K562 (cell line): ENCODE measurements around the gene PNPO. TPM values are rescaled to one million over a fixed set of nuclear protein-coding genes. Genes with fewer than 3 reads are reported as not detected.

Source experiments
- HDAC8 ChIP-seq: fragments of 450-650 bp; IDR thresholded peaks from 2 replicates; pipeline ENCODE4 v1.6.1; 2016; ENCODE audit warnings: mild to moderate bottlenecking, missing genetic modification characterization, moderate library complexity, missing compliant biosample characterization
- HLTF ChIP-seq: fragments of 450-650 bp; IDR thresholded peaks from 2 replicates; pipeline ENCODE4 v1.6.1; 2016
- HNRNPLL ChIP-seq: fragments of 200-400 bp; formaldehyde crosslinking; IDR thresholded peaks from 2 replicates; pipeline ENCODE4 v1.6.1; 2017; ENCODE audit warnings: low read length, low read depth, mild to moderate bottlenecking; ENCODE audit not compliant: poor library complexity, severe bottlenecking
- KDM1A ChIP-seq, 2 experiments: fragments of 450-650 bp; IDR thresholded peaks; 2 replicates each; pipeline ENCODE4 v1.6.1; 2016; ENCODE audit warnings: mild to moderate bottlenecking in 2 of 2
- KLF16 ChIP-seq: IDR thresholded peaks from 2 replicates; pipeline ENCODE4 v1.6.1; 2016; ENCODE audit warnings: antibody characterized with exemption
- MECOM ChIP-seq: fragments of 250-450 bp; sonication (Bioruptor Pico); IDR thresholded peaks from 2 replicates; pipeline ENCODE4 v1.8.0; 2022; ENCODE audit warnings: inconsistent platforms
- PCBP1 ChIP-seq: fragments of 200-400 bp; formaldehyde crosslinking; IDR thresholded peaks from 2 replicates; pipeline ENCODE4 v1.6.1; 2018; ENCODE audit warnings: mild to moderate bottlenecking, low read depth, low read length; ENCODE audit not compliant: poor library complexity, severe bottlenecking
- PRPF4 ChIP-seq: fragments of 200-400 bp; formaldehyde crosslinking; IDR thresholded peaks from one replicate; pipeline ENCODE4 v1.6.1; 2017; ENCODE audit warnings: low read length, low read depth, mild to moderate bottlenecking; ENCODE audit not compliant: insufficient read depth, poor library complexity, severe bottlenecking
- RFX1 ChIP-seq: fragments of 450-650 bp; IDR thresholded peaks from 2 replicates; pipeline ENCODE4 v1.6.1; 2016; ENCODE audit warnings: mild to moderate bottlenecking, moderate library complexity
- SIX5 ChIP-seq, 2 experiments: IDR thresholded peaks; 2 replicates each; pipeline ENCODE4 v1.6.1; 2011; ENCODE audit warnings: low read length in 2 of 2, borderline replicate concordance in 1 of 2, low read depth in 1 of 2, mild to moderate bottlenecking in 1 of 2, moderate library complexity in 1 of 2; ENCODE audit not compliant: insufficient read depth in 1 of 2
- TRIM24 ChIP-seq, 2 experiments: fragments of 450-650 bp; IDR thresholded peaks; 2 replicates each; pipeline ENCODE4 v1.6.1; 2016
- XRCC4 ChIP-seq: IDR thresholded peaks from one replicate; pipeline ENCODE4 v1.6.1; 2011; ENCODE audit not compliant: insufficient read depth, insufficient read length; ENCODE audit errors: extremely low read depth
- ZKSCAN1 ChIP-seq: fragments of 150-350 bp; IDR thresholded peaks from 2 replicates; pipeline ENCODE4 v1.6.1; 2016; ENCODE audit warnings: low read depth, low read length
- polyA plus RNA-seq, 8 experiments: library from polyadenylated mRNA; depleted of rRNA in 4 of 8; stranded (reverse) in 5 of 8; unstranded in 3 of 8; fragments of >200 nt; fragmentation: Nextera tagmentation in 2 of 8; fragmentation: Illumina TruSeq in 1 of 8; extraction: Ambion mirVana in 2 of 8; extraction: Trizol in 1 of 8; gene quantifications; 2 replicates each; pipeline versions ENCODE4 v1.2.1 to v1.2.3, GENCODE V29; 2011 to 2014; ENCODE audit warnings: inconsistent platforms in 1 of 8, missing spikeins in 1 of 8
- total RNA-seq, 7 experiments: library from RNA; depleted of rRNA in 6 of 7; stranded (reverse); fragments of >200 nt in 6 of 7; fragmentation: Illumina TruSeq in 2 of 7; extraction: Trizol in 2 of 7; gene quantifications; 2 replicates each; pipeline versions ENCODE4 v1.2.1 to v1.2.3, GENCODE V29; 2011 to 2021; ENCODE audit warnings: low replicate concordance in 1 of 7
- TF ChIP-seq, protein P1 (sequence below): IDR thresholded peaks from 2 replicates; pipeline ENCODE4 v1.6.1; 2014; ENCODE audit warnings: antibody characterized with exemption
- TF ChIP-seq, protein P2 (sequence below), 2 experiments: IDR thresholded peaks; 2 replicates each; pipeline ENCODE4 v1.6.1; 2012; ENCODE audit warnings: improper control_type of control experiment in 2 of 2, low read depth in 2 of 2, low read length in 2 of 2, borderline replicate concordance in 1 of 2
- TF ChIP-seq, protein P3 (sequence below): sonication (generic); formaldehyde crosslinking; IDR thresholded peaks from 2 replicates; pipeline ENCODE4 v1.8.1; 2022; ENCODE audit warnings: missing genetic modification reagents
- TF ChIP-seq, protein P4 (sequence below): fragments of 250-450 bp; sonication (Bioruptor Pico); IDR thresholded peaks from 2 replicates; pipeline ENCODE4 v1.4.0; 2020
- TF ChIP-seq, protein P5 (sequence below): sonication (generic); formaldehyde crosslinking; IDR thresholded peaks from 2 replicates; pipeline ENCODE4 v1.8.0; 2022; ENCODE audit warnings: missing genetic modification reagents, mild to moderate bottlenecking, borderline replicate concordance
- TF ChIP-seq, protein P6 (sequence below): sonication (generic); formaldehyde crosslinking; IDR thresholded peaks from 2 replicates; pipeline ENCODE4 v1.8.1; 2023; ENCODE audit warnings: mild to moderate bottlenecking, missing genetic modification reagents

Gene PNPO
- total and polyA plus RNA-seq, 9 of the 15 experiments (the other 6 are each of a cell fraction or from before 2014, with no cell fraction given) = 16.6 to 39.0 (median 27.4) TPM

DNA sequence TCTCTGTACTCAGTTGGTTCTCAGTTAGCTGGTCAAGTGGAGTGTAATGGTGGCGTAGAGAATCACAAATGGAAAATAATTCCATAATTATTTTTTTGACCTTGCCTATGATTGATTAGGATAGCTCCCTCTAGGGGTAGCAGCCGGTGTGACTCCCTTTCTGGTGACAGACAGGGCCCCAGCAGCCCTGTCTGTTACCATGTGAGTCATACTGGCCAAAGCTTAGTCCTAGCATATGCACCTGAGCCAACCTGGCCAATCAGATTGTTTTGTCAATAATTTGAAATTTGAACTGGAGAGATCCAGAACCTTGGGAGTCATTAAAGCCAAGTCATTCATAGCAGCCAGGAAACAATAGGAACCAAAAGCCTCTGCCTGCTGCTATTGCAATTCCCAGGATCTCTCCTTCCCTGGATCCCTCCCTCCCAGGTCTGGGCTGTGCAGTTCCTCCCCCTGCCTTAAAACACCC lies 5.6 kb downstream of the PNPO start (continued):
- TF ChIP-seq MECOM (CRISPR knock-in tag) (no peak), HNRNPLL (no peak), TRIM24 (IDR thresholded peaks at IDR 0.05) (no peak), SIX5 (IDR thresholded peaks at IDR 0.05; ENCODE audit: borderline replicate concordance in 1 of 2, insufficient read depth in 1 of 2, low read depth in 1 of 2, low read length in 2 of 2) (no peak), KDM1A (IDR thresholded peaks at IDR 0.05) (no peak), XRCC4 (no peak), HDAC8 (tag) (no peak), HLTF (no peak), PCBP1 (no peak), PRPF4 (no peak), ZKSCAN1 (no peak), KLF16 (peak; percentile 61; the same call in 1 of the 2 replicates), RFX1 (peak; percentile 61)
- TF ChIP-seq, protein P1, sequence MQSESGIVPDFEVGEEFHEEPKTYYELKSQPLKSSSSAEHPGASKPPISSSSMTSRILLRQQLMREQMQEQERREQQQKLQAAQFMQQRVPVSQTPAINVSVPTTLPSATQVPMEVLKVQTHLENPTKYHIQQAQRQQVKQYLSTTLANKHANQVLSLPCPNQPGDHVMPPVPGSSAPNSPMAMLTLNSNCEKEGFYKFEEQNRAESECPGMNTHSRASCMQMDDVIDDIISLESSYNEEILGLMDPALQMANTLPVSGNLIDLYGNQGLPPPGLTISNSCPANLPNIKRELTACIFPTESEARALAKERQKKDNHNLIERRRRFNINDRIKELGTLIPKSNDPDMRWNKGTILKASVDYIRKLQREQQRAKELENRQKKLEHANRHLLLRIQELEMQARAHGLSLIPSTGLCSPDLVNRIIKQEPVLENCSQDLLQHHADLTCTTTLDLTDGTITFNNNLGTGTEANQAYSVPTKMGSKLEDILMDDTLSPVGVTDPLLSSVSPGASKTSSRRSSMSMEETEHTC = no peak
- TF ChIP-seq, protein P2, sequence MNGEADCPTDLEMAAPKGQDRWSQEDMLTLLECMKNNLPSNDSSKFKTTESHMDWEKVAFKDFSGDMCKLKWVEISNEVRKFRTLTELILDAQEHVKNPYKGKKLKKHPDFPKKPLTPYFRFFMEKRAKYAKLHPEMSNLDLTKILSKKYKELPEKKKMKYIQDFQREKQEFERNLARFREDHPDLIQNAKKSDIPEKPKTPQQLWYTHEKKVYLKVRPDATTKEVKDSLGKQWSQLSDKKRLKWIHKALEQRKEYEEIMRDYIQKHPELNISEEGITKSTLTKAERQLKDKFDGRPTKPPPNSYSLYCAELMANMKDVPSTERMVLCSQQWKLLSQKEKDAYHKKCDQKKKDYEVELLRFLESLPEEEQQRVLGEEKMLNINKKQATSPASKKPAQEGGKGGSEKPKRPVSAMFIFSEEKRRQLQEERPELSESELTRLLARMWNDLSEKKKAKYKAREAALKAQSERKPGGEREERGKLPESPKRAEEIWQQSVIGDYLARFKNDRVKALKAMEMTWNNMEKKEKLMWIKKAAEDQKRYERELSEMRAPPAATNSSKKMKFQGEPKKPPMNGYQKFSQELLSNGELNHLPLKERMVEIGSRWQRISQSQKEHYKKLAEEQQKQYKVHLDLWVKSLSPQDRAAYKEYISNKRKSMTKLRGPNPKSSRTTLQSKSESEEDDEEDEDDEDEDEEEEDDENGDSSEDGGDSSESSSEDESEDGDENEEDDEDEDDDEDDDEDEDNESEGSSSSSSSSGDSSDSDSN (IDR thresholded peaks at IDR 0.05; ENCODE audit: borderline replicate concordance in 1 of 2, low read depth in 2 of 2, low read length in 2 of 2) = no peak
- TF ChIP-seq, protein P3, sequence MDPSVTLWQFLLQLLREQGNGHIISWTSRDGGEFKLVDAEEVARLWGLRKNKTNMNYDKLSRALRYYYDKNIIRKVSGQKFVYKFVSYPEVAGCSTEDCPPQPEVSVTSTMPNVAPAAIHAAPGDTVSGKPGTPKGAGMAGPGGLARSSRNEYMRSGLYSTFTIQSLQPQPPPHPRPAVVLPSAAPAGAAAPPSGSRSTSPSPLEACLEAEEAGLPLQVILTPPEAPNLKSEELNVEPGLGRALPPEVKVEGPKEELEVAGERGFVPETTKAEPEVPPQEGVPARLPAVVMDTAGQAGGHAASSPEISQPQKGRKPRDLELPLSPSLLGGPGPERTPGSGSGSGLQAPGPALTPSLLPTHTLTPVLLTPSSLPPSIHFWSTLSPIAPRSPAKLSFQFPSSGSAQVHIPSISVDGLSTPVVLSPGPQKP = no peak
- TF ChIP-seq, protein P4, sequence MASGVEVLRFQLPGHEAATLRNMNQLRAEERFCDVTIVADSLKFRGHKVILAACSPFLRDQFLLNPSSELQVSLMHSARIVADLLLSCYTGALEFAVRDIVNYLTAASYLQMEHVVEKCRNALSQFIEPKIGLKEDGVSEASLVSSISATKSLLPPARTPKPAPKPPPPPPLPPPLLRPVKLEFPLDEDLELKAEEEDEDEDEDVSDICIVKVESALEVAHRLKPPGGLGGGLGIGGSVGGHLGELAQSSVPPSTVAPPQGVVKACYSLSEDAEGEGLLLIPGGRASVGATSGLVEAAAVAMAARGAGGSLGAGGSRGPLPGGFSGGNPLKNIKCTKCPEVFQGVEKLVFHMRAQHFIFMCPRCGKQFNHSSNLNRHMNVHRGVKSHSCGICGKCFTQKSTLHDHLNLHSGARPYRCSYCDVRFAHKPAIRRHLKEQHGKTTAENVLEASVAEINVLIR (CRISPR knock-in tag) = no peak
- TF ChIP-seq, protein P5, sequence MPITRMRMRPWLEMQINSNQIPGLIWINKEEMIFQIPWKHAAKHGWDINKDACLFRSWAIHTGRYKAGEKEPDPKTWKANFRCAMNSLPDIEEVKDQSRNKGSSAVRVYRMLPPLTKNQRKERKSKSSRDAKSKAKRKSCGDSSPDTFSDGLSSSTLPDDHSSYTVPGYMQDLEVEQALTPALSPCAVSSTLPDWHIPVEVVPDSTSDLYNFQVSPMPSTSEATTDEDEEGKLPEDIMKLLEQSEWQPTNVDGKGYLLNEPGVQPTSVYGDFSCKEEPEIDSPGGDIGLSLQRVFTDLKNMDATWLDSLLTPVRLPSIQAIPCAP (CRISPR knock-in tag) = no peak
- TF ChIP-seq, protein P6, sequence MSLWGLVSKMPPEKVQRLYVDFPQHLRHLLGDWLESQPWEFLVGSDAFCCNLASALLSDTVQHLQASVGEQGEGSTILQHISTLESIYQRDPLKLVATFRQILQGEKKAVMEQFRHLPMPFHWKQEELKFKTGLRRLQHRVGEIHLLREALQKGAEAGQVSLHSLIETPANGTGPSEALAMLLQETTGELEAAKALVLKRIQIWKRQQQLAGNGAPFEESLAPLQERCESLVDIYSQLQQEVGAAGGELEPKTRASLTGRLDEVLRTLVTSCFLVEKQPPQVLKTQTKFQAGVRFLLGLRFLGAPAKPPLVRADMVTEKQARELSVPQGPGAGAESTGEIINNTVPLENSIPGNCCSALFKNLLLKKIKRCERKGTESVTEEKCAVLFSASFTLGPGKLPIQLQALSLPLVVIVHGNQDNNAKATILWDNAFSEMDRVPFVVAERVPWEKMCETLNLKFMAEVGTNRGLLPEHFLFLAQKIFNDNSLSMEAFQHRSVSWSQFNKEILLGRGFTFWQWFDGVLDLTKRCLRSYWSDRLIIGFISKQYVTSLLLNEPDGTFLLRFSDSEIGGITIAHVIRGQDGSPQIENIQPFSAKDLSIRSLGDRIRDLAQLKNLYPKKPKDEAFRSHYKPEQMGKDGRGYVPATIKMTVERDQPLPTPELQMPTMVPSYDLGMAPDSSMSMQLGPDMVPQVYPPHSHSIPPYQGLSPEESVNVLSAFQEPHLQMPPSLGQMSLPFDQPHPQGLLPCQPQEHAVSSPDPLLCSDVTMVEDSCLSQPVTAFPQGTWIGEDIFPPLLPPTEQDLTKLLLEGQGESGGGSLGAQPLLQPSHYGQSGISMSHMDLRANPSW (CRISPR knock-in tag) = no peak
